ENCODE measurements around the gene NEGR1.

Gene NEGR1

GRCh38 chr1:71351438-71351837 lies 930.9 kb downstream of the NEGR1 start:
- peak; percentile 40 for DNase-seq (ENCODE audit: low read depth, low spot score)
- H3K4me3 ChIP-seq (ENCODE audit: low read depth, low read length) = no peak overlapping the region
- ChIA-PET POLR2A (no interaction called here), CTCF (no interaction called here)
- no peak for TF ChIP-seq CTCF (IDR thresholded peaks at IDR 0.05; ENCODE audit: insufficient read depth, low read length, missing control alignments)

GRCh38 chr1:71350805-71351204 lies 931.5 kb downstream of the NEGR1 start:
- DNase-seq (ENCODE audit: low read depth, low spot score) = no peak
- no peak for TF ChIP-seq CTCF (IDR thresholded peaks at IDR 0.05; ENCODE audit: insufficient read depth, low read length, missing control alignments)
- ChIA-PET CTCF (no interaction called here), POLR2A (no interaction called here)
- H3K4me3 ChIP-seq (ENCODE audit: low read depth, low read length) = no peak overlapping the region

- no peak for DNase-seq (ENCODE audit: low read depth, low spot score)
- TF ChIP-seq CTCF (IDR thresholded peaks at IDR 0.05; ENCODE audit: insufficient read depth, low read length, missing control alignments) = no peak
- POLR2A ChIA-PET = no interaction called here
- CTCF ChIA-PET = no interaction called here
- H3K4me3 ChIP-seq (ENCODE audit: low read depth, low read length) = no peak overlapping the region
Observed at GRCh38 chr1:71350330-71350729, 932.0 kb downstream of the NEGR1 start.

Measured in AG04449 (cell line).